Neural cell (in vitro differentiated cells): Measurements from ENCODE around the gene KRTAP10-3. TPM values are rescaled to one million over a fixed set of nuclear protein-coding genes. Genes with fewer than 3 reads are reported as not detected.

Source experiments
- H2AFZ ChIP-seq: fragments of 200-600, 300-800 bp; sonication (generic), shearing (Covaris generic); 2 replicates; pipeline ENCODE4 v1.6.0; 2014; ENCODE audit warnings: low read depth, mild to moderate bottlenecking, antibody characterized with exemption, low read length, moderate library complexity
- H3F3A ChIP-seq: fragments of 200-600 bp; shearing (Covaris generic); 2 replicates; pipeline ENCODE4 v1.6.1; 2016; ENCODE audit warnings: mild to moderate bottlenecking, moderate library complexity, mixed read lengths, antibody characterized with exemption, low read length; ENCODE audit not compliant: insufficient read depth, poor library complexity, severe bottlenecking
- H3K27ac ChIP-seq: fragments of 200-600, 300-800 bp; sonication (generic), shearing (Covaris generic); 2 replicates; pipeline ENCODE4 v1.5.1; 2014; ENCODE audit warnings: mild to moderate bottlenecking, low read length, moderate library complexity
- H3K27me3 ChIP-seq: fragments of 300-800, 200-600 bp; sonication (generic), shearing (Covaris generic); 2 replicates; pipeline ENCODE4 v1.6.0; 2014; ENCODE audit warnings: mild to moderate bottlenecking, low read depth, low read length, moderate library complexity; ENCODE audit not compliant: insufficient read depth
- H3K36me3 ChIP-seq: fragments of 300-800, 200-600 bp; sonication (generic), shearing (Covaris generic); 2 replicates; pipeline ENCODE4 v1.5.1; 2014; ENCODE audit warnings: mild to moderate bottlenecking, antibody characterized with exemption, low read length, moderate library complexity; ENCODE audit not compliant: insufficient read depth
- H3K4me2 ChIP-seq: fragments of 300-800, 200-600 bp; sonication (generic), shearing (Covaris generic); 2 replicates; pipeline ENCODE4 v1.6.0; 2014; ENCODE audit warnings: mild to moderate bottlenecking, low read length
- H3K4me3 ChIP-seq: fragments of 300-800, 200-600 bp; sonication (generic), shearing (Covaris generic); 2 replicates; pipeline ENCODE4 v1.5.1; 2014; ENCODE audit warnings: mild to moderate bottlenecking, low read length, moderate library complexity
- H3K79me2 ChIP-seq: fragments of 200-600 bp; shearing (Covaris generic); replicated peaks from 2 replicates; pipeline ENCODE4 v1.6.0; 2014; ENCODE audit warnings: mild to moderate bottlenecking, low read length, moderate library complexity; ENCODE audit not compliant: insufficient read depth
- H3K9ac ChIP-seq: fragments of 300-800, 200-600 bp; sonication (generic), shearing (Covaris generic); 2 replicates; pipeline ENCODE4 v1.6.1; 2016; ENCODE audit warnings: mild to moderate bottlenecking, low read length, mixed read lengths
- H3K9me2 ChIP-seq: fragments of 200-600 bp; shearing (Covaris generic); 2 replicates; pipeline ENCODE4 v1.6.1; 2016; ENCODE audit warnings: mild to moderate bottlenecking, low read length, mixed read lengths; ENCODE audit not compliant: insufficient read depth
- H3K9me3 ChIP-seq: fragments of 200-600, 300-800 bp; sonication (generic), shearing (Covaris generic); 2 replicates; pipeline ENCODE4 v1.6.1; 2016; ENCODE audit warnings: mild to moderate bottlenecking, mixed run types, low read length, moderate library complexity, mixed read lengths
- H4K20me1 ChIP-seq: fragments of 200-600 bp; shearing (Covaris generic); 2 replicates; pipeline ENCODE4 v1.6.1; 2016; ENCODE audit warnings: mild to moderate bottlenecking, mixed run types; ENCODE audit not compliant: insufficient read depth
- CTCF ChIP-seq: fragments of 450-650 bp; IDR thresholded peaks from 2 replicates; pipeline ENCODE4 v1.5.1; 2014; ENCODE audit warnings: antibody characterized with exemption, mild to moderate bottlenecking, moderate library complexity; ENCODE audit not compliant: poor library complexity, severe bottlenecking
- EZH2 ChIP-seq: fragments of 200-600, 300-800 bp; shearing (Covaris generic), sonication (generic); IDR thresholded peaks from 2 replicates; pipeline ENCODE4 v1.6.1; 2014; ENCODE audit warnings: antibody characterized with exemption, low read length, borderline replicate concordance, mild to moderate bottlenecking; ENCODE audit not compliant: insufficient read depth, poor library complexity, severe bottlenecking
- MXI1 ChIP-seq: fragments of 450-650 bp; conservative IDR thresholded peaks from 2 replicates; pipeline ENCODE4 v1.6.1; 2014; ENCODE audit warnings: antibody characterized with exemption, mild to moderate bottlenecking; ENCODE audit not compliant: poor library complexity, severe bottlenecking
- POLR2AphosphoS5 ChIP-seq: IDR thresholded peaks from 2 replicates; pipeline ENCODE4 v1.6.1; 2012
- RAD21 ChIP-seq: fragments of 450-650 bp; conservative IDR thresholded peaks from 2 replicates; pipeline ENCODE4 v1.6.1; 2014; ENCODE audit warnings: antibody characterized with exemption, mild to moderate bottlenecking, moderate library complexity
- REST ChIP-seq: IDR thresholded peaks from 2 replicates; pipeline ENCODE4 v1.6.1; 2012; ENCODE audit warnings: borderline replicate concordance
- SMC3 ChIP-seq: fragments of 450-650 bp; conservative IDR thresholded peaks from 2 replicates; pipeline ENCODE4 v1.6.1; 2014; ENCODE audit warnings: antibody characterized with exemption, mild to moderate bottlenecking, moderate library complexity; ENCODE audit not compliant: poor library complexity
- polyA plus RNA-seq: library from polyadenylated mRNA; depleted of rRNA; stranded (reverse); fragments of >200 nt; gene quantifications from 2 replicates; pipeline ENCODE4 v1.2.3, GENCODE V29; 2014

The KRTAP10-3 gene
- polyA plus RNA-seq, 1 donor from 2014 or later, result not detected

GRCh38 chr21:44598061-44598460 lies 39.5 kb upstream of the KRTAP10-3 start:
- H4K20me1 ChIP-seq, result no peaks in the 10 kb centered on the region
- no peaks in the 10 kb centered on the region for H3K27me3 ChIP-seq
- no peak overlapping the region for H3K4me3 ChIP-seq
- H3F3A ChIP-seq, result no peaks in the 10 kb centered on the region
- no peak overlapping the region for H3K4me2 ChIP-seq
- no peak overlapping the region for H2AFZ ChIP-seq
- no peaks in the 10 kb centered on the region for H3K9me3 ChIP-seq
- TF ChIP-seq POLR2AphosphoS5 (no peak), CTCF (no peak)
- H3K36me3 ChIP-seq, result no peaks in the 10 kb centered on the region
- no peaks in the 10 kb centered on the region for H3K79me2 ChIP-seq
- H3K9ac ChIP-seq, result no peak overlapping the region
- no peak overlapping the region for H3K27ac ChIP-seq
- H3K9me2 ChIP-seq, result no peaks in the 10 kb centered on the region

GRCh38 chr21:44596068-44596725 lies 37.6 kb upstream of the KRTAP10-3 start:
- Histone ChIP-seq H3K4me2 (no peak overlapping the region), H3K9me2 (no peaks in the 10 kb centered on the region), H3K27me3 (no peaks in the 10 kb centered on the region), H4K20me1 (no peaks in the 10 kb centered on the region), H2AFZ (no peak overlapping the region), H3K4me3 (no peak overlapping the region), H3K9ac (no peak overlapping the region), H3K9me3 (no peaks in the 10 kb centered on the region), H3K27ac (no peak overlapping the region), H3F3A (no peaks in the 10 kb centered on the region), H3K36me3 (no peaks in the 10 kb centered on the region), H3K79me2 (no peaks in the 10 kb centered on the region)
- TF ChIP-seq SMC3 (no peak), POLR2AphosphoS5 (no peak), RAD21 (no peak), REST (no peak), EZH2 (no peak), CTCF (no peak), MXI1 (no peak)
